Transverse colon (tissue), 4 donors: Measurements from ENCODE around the gene LAMC1. TPM values are rescaled to one million over a fixed set of nuclear protein-coding genes. Genes with fewer than 3 reads are reported as not detected.

Source experiments
- DNase-seq: peaks from one replicate; pipeline ENCODE4 v3.0.0-alpha.2; 2019
- H3K27ac ChIP-seq, 4 donors: fragments of 200-600 bp; sonication (generic); 2 replicates each; pipeline ENCODE4 v1.5.1; 2016 to 2018; ENCODE audit warnings: inconsistent platforms in 4 of 4
- H3K27me3 ChIP-seq: fragments of 200-600 bp; sonication (generic); 2 replicates; pipeline ENCODE4 v1.5.1; 2017; ENCODE audit warnings: inconsistent platforms
- H3K36me3 ChIP-seq, 4 donors: fragments of 200-600 bp; sonication (generic); 2 replicates each; pipeline ENCODE4 v1.5.1; 2017 to 2019; ENCODE audit warnings: inconsistent platforms in 4 of 4
- H3K4me1 ChIP-seq, 4 donors: fragments of 200-600 bp; sonication (generic); 2 replicates each; pipeline ENCODE4 v1.5.1; 2017 to 2020; ENCODE audit warnings: inconsistent platforms in 4 of 4
- H3K4me3 ChIP-seq, 4 donors: fragments of 200-600 bp; sonication (generic); 1 replicate in 1 of 4; 2 replicates in 3 of 4; pipeline versions ENCODE4 v1.5.1 to v1.6.1; 2017 to 2019; ENCODE audit warnings: inconsistent platforms in 4 of 4
- H3K9me3 ChIP-seq, 2 donors: fragments of 200-600 bp; sonication (generic); 2 replicates each; pipeline ENCODE4 v1.5.1; 2017 to 2019; ENCODE audit warnings: inconsistent platforms in 2 of 2
- CTCF ChIP-seq, 5 experiments: fragments of 200-600 bp in 3 of 5; fragments of 450-650 bp in 2 of 5; sonication (generic) in 3 of 5; IDR thresholded peaks; 1 replicate in 2 of 5; 2 replicates in 3 of 5; pipeline ENCODE4 v1.5.1; 2016 to 2017; ENCODE audit warnings: antibody characterized with exemption in 5 of 5, inconsistent platforms in 3 of 5, mild to moderate bottlenecking in 2 of 5, moderate library complexity in 1 of 5
- EP300 ChIP-seq: sonication (generic); formaldehyde crosslinking; IDR thresholded peaks from one replicate; pipeline ENCODE4 v1.6.1; 2017; ENCODE audit warnings: antibody characterized with exemption, low read depth
- POLR2A ChIP-seq: fragments of 450-650 bp; IDR thresholded peaks from one replicate; pipeline ENCODE4 v1.6.1; 2016; ENCODE audit warnings: antibody characterized with exemption, mild to moderate bottlenecking, moderate library complexity
- POLR2AphosphoS5 ChIP-seq, 3 donors: sonication (generic); formaldehyde crosslinking; IDR thresholded peaks; one replicate each; pipeline ENCODE4 v1.6.1; 2016; ENCODE audit warnings: antibody characterized with exemption in 3 of 3
- WGBS, 2 donors: methylation state at CpG; one replicate each; pipeline ENCODE4 v1.1.5; 2018; ENCODE audit warnings: low coverage in 1 of 2; 5-methylcytosine and 5-hydroxymethylcytosine counted together
- in situ Hi-C, 4 donors: fragments of 200-750 bp; cut with MboI; loops; one replicate each; pipeline versions ENCODE4 v1.15.0 to v1.15.1; 2017; ENCODE audit warnings: low sequenced_read_pairs in 3 of 4, low pct_ligation_motif_present in 1 of 4, low pct_unique_long_range_greater_than_20kb in 1 of 4
- intact Hi-C: fragments of 100-400 bp; cut with DNase I; formaldehyde crosslinking; loops from one replicate; pipeline ENCODE4 v1.15.1; 2023; ENCODE audit warnings: low total_unique reads
- total RNA-seq, 4 donors: library from RNA; depleted of rRNA; stranded (reverse); fragments of >200 nt; gene quantifications; one replicate each; pipeline ENCODE4 v1.1.0, GENCODE V29; 2016

Gene LAMC1
- total RNA-seq, 4 donors from 2014 or later, result 77.7 to 633 (median 138) TPM

- Histone ChIP-seq H3K4me1 (peaks cover 5 to 60% (median 11%) of the 10 kb centered on the region in 4 donors), H3K4me3 (peak overlapping the region in 1 of 4 donors; percentile 84), H3K9me3 (no peaks in the 10 kb centered on the region), H3K36me3 (no peaks in the 10 kb centered on the region), H3K27ac (peak overlapping the region; percentile 4 to 99 (median 56)), H3K27me3 (no peaks in the 10 kb centered on the region)
- intact Hi-C loops (loop anchor here (10.0 kb wide), 2 partner anchors 63 to 187 kb away; no protein-coding TSS in a partner anchor), in situ Hi-C loops (no loop called here)
- no peak for DNase-seq
- no peak for TF ChIP-seq POLR2AphosphoS5 (IDR thresholded peaks at IDR 0.05)
Observed at GRCh38 chr1:183027791-183028190, 4.6 kb downstream of the LAMC1 start.

- intact Hi-C loops, result loop anchor here (10.0 kb wide), 2 partner anchors 65 to 185 kb away; no protein-coding TSS in a partner anchor
- no peak overlapping the region for H3K4me3 ChIP-seq
Observed at GRCh38 chr1:183029591-183030000, 6.4 kb downstream of the LAMC1 start.

GRCh38 chr1:183030053-183030452 is 6.8 kb downstream of the LAMC1 start:
- intact Hi-C loops, result no loop called here
- Histone ChIP-seq H3K36me3 (no peaks in the 10 kb centered on the region), H3K9me3 (no peaks in the 10 kb centered on the region), H3K27me3 (no peaks in the 10 kb centered on the region), H3K4me3 (no peak overlapping the region), H3K27ac (peak overlapping the region in 3 of 4 donors; percentile 0 to 24 (median 17)), H3K4me1 (peaks cover 4 to 54% (median 9%) of the 10 kb centered on the region in 4 donors)
- WGBS, 2 donors, result 63 to 80% methylated on average over 1 of the region's 1 CpG
- DNase-seq, result no peak
- peak in 1 of 3 donors; percentile 6 for TF ChIP-seq POLR2AphosphoS5 (IDR thresholded peaks at IDR 0.05)
- TF ChIP-seq EP300, result no peak
- TF ChIP-seq POLR2A, result no peak
- TF ChIP-seq CTCF (IDR thresholded peaks at IDR 0.05), result no peak
- in situ Hi-C loops, result no loop called here

More at GRCh38 chr1:183029591-183030000, 6.4 kb downstream of the LAMC1 start:
- TF ChIP-seq EP300 (no peak), POLR2A (no peak), CTCF (IDR thresholded peaks at IDR 0.05) (no peak), POLR2AphosphoS5 (IDR thresholded peaks at IDR 0.05) (no peak)
- peaks cover 5 to 57% (median 9%) of the 10 kb centered on the region in 4 donors for H3K4me1 ChIP-seq
- H3K36me3 ChIP-seq, result no peaks in the 10 kb centered on the region
- in situ Hi-C loops, result no loop called here
- no peaks in the 10 kb centered on the region for H3K27me3 ChIP-seq
- H3K9me3 ChIP-seq, result no peaks in the 10 kb centered on the region
- WGBS, 2 donors, result 53 to 64% methylated on average over 3 of the region's 3 CpGs
- H3K27ac ChIP-seq, result peak overlapping the region in 2 of 4 donors; percentile 0 to 24
- DNase-seq, result no peak

GRCh38 chr1:183032122-183032921 is 9.1 kb downstream of the LAMC1 start:
- WGBS, 2 donors, result 55 to 74% methylated on average over 5 of the region's 5 CpGs
- Histone ChIP-seq H3K36me3 (no peaks in the 10 kb centered on the region), H3K9me3 (no peaks in the 10 kb centered on the region), H3K27me3 (no peaks in the 10 kb centered on the region), H3K27ac (peak overlapping the region; percentile 0 to 51 (median 10)), H3K4me1 (peaks cover 4 to 48% (median 9%) of the 10 kb centered on the region in 4 donors), H3K4me3 (no peak overlapping the region)
- no peak for DNase-seq
- in situ Hi-C loops, result no loop called here
- intact Hi-C loops, result no loop called here
- TF ChIP-seq POLR2AphosphoS5 (IDR thresholded peaks at IDR 0.05), result no peak
- TF ChIP-seq CTCF (IDR thresholded peaks at IDR 0.05), result no peak
- TF ChIP-seq EP300, result no peak
- no peak for TF ChIP-seq POLR2A
